Inflammatory macrophage (primary cell): ENCODE data around the gene GNG14.
"Not testable (repeated sequence)": the region's sequence is repeated elsewhere in the genome, so short reads cannot be mapped to it uniquely, and the experiment has no call there.

Experiments used
- DNase-seq, 2 donors: peaks; one replicate each; pipeline ENCODE4 v3.0.0-alpha.2; 2020 to 2022

GNG14 gene

GRCh38 chr19:12696366-12697335 lies 8.9 kb downstream of the GNG14 start, which contains the start of gene FBXW9:
Gene FBXW9 (minus strand): TSS chr19:12696631. CDS start chr19:12696581, 50 bp downstream.
- peak; percentile 98 to 99 for DNase-seq

- not testable (repeated sequence) for DNase-seq
Observed at GRCh38 chr19:12697425-12697824, 9.6 kb downstream of the GNG14 start.

- no peak for DNase-seq
Observed at GRCh38 chr19:12698138-12698537, 10.3 kb downstream of the GNG14 start.

GRCh38 chr19:12701596-12702282 lies 13.9 kb downstream of the GNG14 start:
- DNase-seq, result no peak

- DNase-seq, result no peak
Observed at GRCh38 chr19:12703046-12703445, 15.2 kb downstream of the GNG14 start.

- DNase-seq, result no peak
Observed at GRCh38 chr19:12705169-12705568, 17.4 kb downstream of the GNG14 start.

GRCh38 chr19:12705654-12706331 lies 18.0 kb downstream of the GNG14 start:
- DNase-seq, result no peak

- DNase-seq, result no peak
Observed at GRCh38 chr19:12706332-12706718, 18.5 kb downstream of the GNG14 start.

GRCh38 chr19:12708641-12709040 lies 20.8 kb downstream of the GNG14 start:
- no peak for DNase-seq

- no peak for DNase-seq
Observed at GRCh38 chr19:12711187-12711586, 23.4 kb downstream of the GNG14 start.

GRCh38 chr19:12712077-12712476 lies 24.3 kb downstream of the GNG14 start:
- not testable (repeated sequence) for DNase-seq

GRCh38 chr19:12713304-12713703 lies 25.5 kb downstream of the GNG14 start:
- DNase-seq, result not testable (repeated sequence)

- DNase-seq, result no peak
Observed at GRCh38 chr19:12715102-12715501, 27.3 kb downstream of the GNG14 start.

- no peak for DNase-seq
Observed at GRCh38 chr19:12715929-12716328, 28.1 kb downstream of the GNG14 start.

- no peak for DNase-seq
Observed at GRCh38 chr19:12720296-12720695, 32.5 kb downstream of the GNG14 start.

- DNase-seq, result no peak
Observed at GRCh38 chr19:12720851-12721655, 33.3 kb downstream of the GNG14 start.

GRCh38 chr19:12721656-12722565 lies 34.1 kb downstream of the GNG14 start:
- DNase-seq, result peak; percentile 22 to 50

GRCh38 chr19:12722566-12723380 lies 35.0 kb downstream of the GNG14 start:
- DNase-seq, result peak; percentile 98 to 99

GRCh38 chr19:12723381-12723640 lies 35.5 kb downstream of the GNG14 start:
- no peak for DNase-seq
